ENCODE measurements around the gene MBTPS1. TPM values are rescaled to one million over a fixed set of nuclear protein-coding genes. Genes with fewer than 3 reads are reported as not detected.

Gene MBTPS1
- total RNA-seq, 1 donor from 2014 or later, result 70.9 TPM

GRCh38 chr16:84136331-84137125 is 19.8 kb upstream of the MBTPS1 start:
- H3K36me3 ChIP-seq (ENCODE audit: control insufficient read depth, insufficient read depth, low read length), result no peaks in the 10 kb centered on the region
- H3K27me3 ChIP-seq (ENCODE audit: control insufficient read depth, insufficient read depth, low read length), result no peaks in the 10 kb centered on the region
- no peak overlapping the region for H3K4me3 ChIP-seq (ENCODE audit: low read depth, low read length)
- no peak for TF ChIP-seq CTCF (IDR thresholded peaks at IDR 0.05; ENCODE audit: insufficient read depth, low read length, poor library complexity, severe bottlenecking)
- no peak for DNase-seq (ENCODE audit: low read depth)

GRCh38 chr16:84132527-84133285 is 16.0 kb upstream of the MBTPS1 start:
- DNase-seq (ENCODE audit: low read depth), result no peak
- no peak for TF ChIP-seq CTCF (IDR thresholded peaks at IDR 0.05; ENCODE audit: insufficient read depth, low read length, poor library complexity, severe bottlenecking)
- H3K36me3 ChIP-seq (ENCODE audit: control insufficient read depth, insufficient read depth, low read length), result no peaks in the 10 kb centered on the region
- no peaks in the 10 kb centered on the region for H3K27me3 ChIP-seq (ENCODE audit: control insufficient read depth, insufficient read depth, low read length)
- no peak overlapping the region for H3K4me3 ChIP-seq (ENCODE audit: low read depth, low read length)

GRCh38 chr16:84131117-84131516 is 14.4 kb upstream of the MBTPS1 start:
- Histone ChIP-seq H3K36me3 (ENCODE audit: control insufficient read depth, insufficient read depth, low read length) (no peaks in the 10 kb centered on the region), H3K4me3 (ENCODE audit: low read depth, low read length) (no peak overlapping the region), H3K27me3 (ENCODE audit: control insufficient read depth, insufficient read depth, low read length) (no peaks in the 10 kb centered on the region)
- no peak for TF ChIP-seq CTCF (IDR thresholded peaks at IDR 0.05; ENCODE audit: insufficient read depth, low read length, poor library complexity, severe bottlenecking)
- DNase-seq (ENCODE audit: low read depth), result no peak

GRCh38 chr16:84124257-84125073 is 7.7 kb upstream of the MBTPS1 start:
- Histone ChIP-seq H3K4me3 (ENCODE audit: low read depth, low read length) (no peak overlapping the region), H3K36me3 (ENCODE audit: control insufficient read depth, insufficient read depth, low read length) (no peaks in the 10 kb centered on the region), H3K27me3 (ENCODE audit: control insufficient read depth, insufficient read depth, low read length) (no peaks in the 10 kb centered on the region)
- TF ChIP-seq CTCF (IDR thresholded peaks at IDR 0.05; ENCODE audit: insufficient read depth, low read length, poor library complexity, severe bottlenecking), result no peak
- no peak for DNase-seq (ENCODE audit: low read depth)

- H3K36me3 ChIP-seq (ENCODE audit: control insufficient read depth, insufficient read depth, low read length), result no peaks in the 10 kb centered on the region
- H3K4me3 ChIP-seq (ENCODE audit: low read depth, low read length), result no peak overlapping the region
- H3K27me3 ChIP-seq (ENCODE audit: control insufficient read depth, insufficient read depth, low read length), result no peaks in the 10 kb centered on the region
- no peak for TF ChIP-seq CTCF (IDR thresholded peaks at IDR 0.05; ENCODE audit: insufficient read depth, low read length, poor library complexity, severe bottlenecking)
- DNase-seq (ENCODE audit: low read depth), result no peak
These were observed 4.3 kb upstream of the MBTPS1 start for GRCh38 chr16:84121007-84121406.

Measured in kidney epithelial cell (primary cell).